ENCODE measurements around the gene DEXI.
A peak's percentile ranks its signal among the peaks of the same experiment; 100 is the strongest.

DEXI gene

DNA sequence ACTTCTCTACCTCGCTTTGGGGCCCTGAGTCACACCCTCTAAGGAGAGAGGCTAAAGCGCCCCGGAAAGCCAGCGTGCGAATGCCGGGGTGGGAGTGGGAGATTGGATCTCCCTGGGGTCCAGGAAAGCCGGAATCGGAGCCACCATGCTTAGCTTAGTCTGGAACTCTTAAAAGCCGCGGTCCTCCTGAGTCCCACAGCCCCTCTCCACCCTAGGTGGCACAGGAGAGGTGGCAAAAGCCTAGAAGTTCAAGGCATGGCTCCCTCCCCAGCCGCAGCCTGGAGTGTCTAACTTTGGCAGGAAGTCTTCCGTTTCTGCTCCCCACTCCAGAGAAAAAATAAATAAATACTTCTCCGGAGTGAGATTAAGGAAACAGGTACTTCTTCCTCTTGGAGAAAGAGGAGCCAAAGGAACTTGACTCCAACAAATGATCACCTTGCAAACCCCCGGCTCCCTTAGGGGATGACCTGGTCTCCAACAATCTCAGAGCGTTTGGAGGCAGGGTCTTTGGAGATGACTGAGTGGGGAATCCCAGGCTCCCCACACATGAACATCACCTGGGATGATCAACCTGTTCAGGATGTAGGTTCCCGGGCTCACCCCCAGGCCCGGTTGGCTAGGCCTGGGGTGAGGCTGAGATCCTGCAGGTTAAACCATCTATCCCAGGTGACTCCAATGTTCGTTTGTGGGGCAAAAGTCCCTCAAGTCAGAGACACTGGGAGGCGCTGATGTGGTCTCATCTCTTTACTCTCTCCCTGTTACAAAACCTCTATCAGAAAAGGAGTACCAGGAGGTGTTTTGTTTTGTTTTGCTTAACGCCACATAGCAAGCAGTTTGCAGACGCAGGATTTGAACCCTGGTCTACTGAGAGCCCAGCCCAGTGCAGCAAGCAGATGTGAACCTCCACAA is 62.3 kb downstream of the DEXI start:
- peak overlapping the region; percentile 90 for H3K4me3 Mint-ChIP-seq
- H3K36me3 Mint-ChIP-seq, result no peaks in the 10 kb centered on the region
- H3K9me3 Mint-ChIP-seq, result no peaks in the 10 kb centered on the region
- peaks cover 37% of the 10 kb centered on the region for H3K4me1 Mint-ChIP-seq
- no peak overlapping the region for H3K27ac Mint-ChIP-seq
- H3K27me3 Mint-ChIP-seq, result peaks cover 48% of the 10 kb centered on the region
